ENCODE measurements around the gene MMP20. TPM values are rescaled to one million over a fixed set of nuclear protein-coding genes. Genes with fewer than 3 reads are reported as not detected.

The MMP20 gene
- total RNA-seq, 1 donor from 2014 or later: not detected

DNA sequence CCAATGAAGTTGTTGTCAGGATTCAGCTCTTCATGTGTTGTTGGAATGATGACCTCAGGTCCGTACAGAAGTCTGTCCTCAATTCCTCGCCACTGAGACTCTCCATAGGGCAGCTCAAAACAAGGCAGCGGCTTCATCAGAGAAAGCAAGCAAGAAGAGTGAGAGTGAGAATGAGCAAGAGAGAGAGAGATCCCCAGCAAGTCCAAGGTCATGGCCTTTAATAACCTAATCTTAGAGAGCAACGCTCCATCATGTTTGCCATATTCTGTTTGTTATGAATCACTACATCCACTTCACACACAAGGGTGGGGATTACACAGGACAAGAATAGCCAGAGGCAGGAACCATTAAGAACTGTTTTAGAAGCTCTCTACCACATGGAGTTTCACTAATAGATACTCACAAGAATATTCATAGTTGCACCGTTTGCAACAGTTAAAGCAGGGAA is 71.3 kb downstream of the MMP20 start:
- peaks cover 25% of the 10 kb centered on the region for H3K4me1 Mint-ChIP-seq (ENCODE audit: low read depth, unreplicated experiment)
- no peak overlapping the region for H3K27ac ChIP-seq (ENCODE audit: low read depth, low read length)
- FAIRE-seq: no peak
- H2AFZ ChIP-seq (ENCODE audit: low read depth, low read length): no peak overlapping the region
- no peak overlapping the region for H3K27ac Mint-ChIP-seq (ENCODE audit: unreplicated experiment)
- no peak overlapping the region for H3K4me2 ChIP-seq (ENCODE audit: low read length)
- H3K27me3 ChIP-seq (ENCODE audit: insufficient read depth, low read length): no peaks in the 10 kb centered on the region
- no peak for DNase-seq (ENCODE audit: low read depth)
- H3K79me2 ChIP-seq (ENCODE audit: insufficient read depth, low read length): no peaks in the 10 kb centered on the region
- no peaks in the 10 kb centered on the region for H3K27me3 Mint-ChIP-seq (ENCODE audit: low read depth, unreplicated experiment)
- no peaks in the 10 kb centered on the region for H3K36me3 Mint-ChIP-seq (ENCODE audit: low read depth, unreplicated experiment)
- peaks cover 13% of the 10 kb centered on the region for H3K4me1 ChIP-seq (ENCODE audit: insufficient read depth, low read length)
- H3K9ac ChIP-seq (ENCODE audit: low read length): no peak overlapping the region
- no peaks in the 10 kb centered on the region for H3K36me3 ChIP-seq (ENCODE audit: insufficient read depth, low read length)
- H4K20me1 ChIP-seq (ENCODE audit: insufficient read depth, low read length): no peaks in the 10 kb centered on the region
- no peaks in the 10 kb centered on the region for H3K9me3 Mint-ChIP-seq (ENCODE audit: unreplicated experiment)
- H3K4me3 ChIP-seq (ENCODE audit: insufficient read depth, low read depth, low read length): no peak overlapping the region
- no peak overlapping the region for H3K4me3 Mint-ChIP-seq (ENCODE audit: unreplicated experiment)
- no peaks in the 10 kb centered on the region for H3K9me3 ChIP-seq (ENCODE audit: insufficient read depth, low read depth, low read length)
- no peak for TF ChIP-seq EZH2 (IDR thresholded peaks at IDR 0.05; ENCODE audit: insufficient read depth, low read length)
- TF ChIP-seq, protein P1, sequence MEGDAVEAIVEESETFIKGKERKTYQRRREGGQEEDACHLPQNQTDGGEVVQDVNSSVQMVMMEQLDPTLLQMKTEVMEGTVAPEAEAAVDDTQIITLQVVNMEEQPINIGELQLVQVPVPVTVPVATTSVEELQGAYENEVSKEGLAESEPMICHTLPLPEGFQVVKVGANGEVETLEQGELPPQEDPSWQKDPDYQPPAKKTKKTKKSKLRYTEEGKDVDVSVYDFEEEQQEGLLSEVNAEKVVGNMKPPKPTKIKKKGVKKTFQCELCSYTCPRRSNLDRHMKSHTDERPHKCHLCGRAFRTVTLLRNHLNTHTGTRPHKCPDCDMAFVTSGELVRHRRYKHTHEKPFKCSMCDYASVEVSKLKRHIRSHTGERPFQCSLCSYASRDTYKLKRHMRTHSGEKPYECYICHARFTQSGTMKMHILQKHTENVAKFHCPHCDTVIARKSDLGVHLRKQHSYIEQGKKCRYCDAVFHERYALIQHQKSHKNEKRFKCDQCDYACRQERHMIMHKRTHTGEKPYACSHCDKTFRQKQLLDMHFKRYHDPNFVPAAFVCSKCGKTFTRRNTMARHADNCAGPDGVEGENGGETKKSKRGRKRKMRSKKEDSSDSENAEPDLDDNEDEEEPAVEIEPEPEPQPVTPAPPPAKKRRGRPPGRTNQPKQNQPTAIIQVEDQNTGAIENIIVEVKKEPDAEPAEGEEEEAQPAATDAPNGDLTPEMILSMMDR (IDR thresholded peaks at IDR 0.05; ENCODE audit: insufficient read depth, low read depth, low read length): no peak

DNA sequence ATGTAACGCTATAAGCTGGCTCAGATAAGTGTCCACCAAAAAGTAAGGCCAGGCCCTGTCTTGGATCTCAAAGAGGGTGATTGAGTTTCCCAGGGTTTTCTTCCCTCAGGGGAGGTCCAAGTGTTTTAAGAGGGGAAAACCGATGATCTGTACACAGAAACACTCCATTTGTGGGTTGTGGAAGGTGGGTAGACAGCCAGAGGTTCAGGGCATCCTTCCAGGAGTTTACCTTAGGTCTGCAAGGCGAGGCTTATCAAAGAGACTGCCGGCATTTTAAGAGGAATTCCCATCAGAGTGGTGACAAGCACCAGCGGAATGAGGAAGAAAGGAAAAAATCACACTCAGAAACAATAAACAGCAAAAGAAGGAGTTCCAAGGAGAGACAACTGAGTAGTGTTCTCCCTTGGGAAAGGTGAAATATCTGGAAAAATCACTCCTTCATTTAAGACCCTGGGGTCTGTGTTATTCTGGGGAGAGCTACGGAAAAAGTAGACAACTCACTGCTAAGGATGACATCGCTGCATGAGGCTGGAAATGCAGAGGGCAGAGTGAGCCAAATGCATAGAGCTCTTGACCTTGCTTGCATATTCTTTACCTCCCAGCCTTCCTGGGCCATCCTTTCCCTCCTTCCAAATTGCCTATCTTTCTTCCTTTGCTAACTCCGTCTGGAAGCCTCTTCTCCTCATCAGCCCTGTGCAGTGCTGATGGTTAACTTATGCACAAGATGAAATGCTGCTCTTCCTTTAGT is 72.5 kb downstream of the MMP20 start:
- H4K20me1 ChIP-seq (ENCODE audit: insufficient read depth, low read length): no peaks in the 10 kb centered on the region
- peak overlapping the region; percentile 53 for H3K9ac ChIP-seq (ENCODE audit: low read length)
- H3K9me3 ChIP-seq (ENCODE audit: insufficient read depth, low read depth, low read length): no peaks in the 10 kb centered on the region
- H3K27me3 Mint-ChIP-seq (ENCODE audit: low read depth, unreplicated experiment): no peaks in the 10 kb centered on the region
- peak overlapping the region; percentile 76 for H3K27ac ChIP-seq (ENCODE audit: low read depth, low read length)
- no peak overlapping the region for H3K4me3 ChIP-seq (ENCODE audit: insufficient read depth, low read depth, low read length)
- FAIRE-seq (no peak), DNase-seq (ENCODE audit: low read depth) (peak; percentile 94)
- H2AFZ ChIP-seq (ENCODE audit: low read depth, low read length): peak overlapping the region; percentile 49
- no peaks in the 10 kb centered on the region for H3K27me3 ChIP-seq (ENCODE audit: insufficient read depth, low read length)
- H3K4me3 Mint-ChIP-seq (ENCODE audit: unreplicated experiment): no peak overlapping the region
- peak overlapping the region; percentile 58 for H3K27ac Mint-ChIP-seq (ENCODE audit: unreplicated experiment)
- H3K4me2 ChIP-seq (ENCODE audit: low read length): peak overlapping the region; percentile 55
- H3K36me3 Mint-ChIP-seq (ENCODE audit: low read depth, unreplicated experiment): no peaks in the 10 kb centered on the region
- TF ChIP-seq, protein P1 (IDR thresholded peaks at IDR 0.05; ENCODE audit: insufficient read depth, low read depth, low read length): no peak
- no peak for TF ChIP-seq EZH2 (IDR thresholded peaks at IDR 0.05; ENCODE audit: insufficient read depth, low read length)
- H3K9me3 Mint-ChIP-seq (ENCODE audit: unreplicated experiment): no peaks in the 10 kb centered on the region
- H3K4me1 Mint-ChIP-seq (ENCODE audit: low read depth, unreplicated experiment): peaks cover 25% of the 10 kb centered on the region
- H3K4me1 ChIP-seq (ENCODE audit: insufficient read depth, low read length): peaks cover 13% of the 10 kb centered on the region
- H3K79me2 ChIP-seq (ENCODE audit: insufficient read depth, low read length): no peaks in the 10 kb centered on the region
- H3K36me3 ChIP-seq (ENCODE audit: insufficient read depth, low read length): no peaks in the 10 kb centered on the region

DNA sequence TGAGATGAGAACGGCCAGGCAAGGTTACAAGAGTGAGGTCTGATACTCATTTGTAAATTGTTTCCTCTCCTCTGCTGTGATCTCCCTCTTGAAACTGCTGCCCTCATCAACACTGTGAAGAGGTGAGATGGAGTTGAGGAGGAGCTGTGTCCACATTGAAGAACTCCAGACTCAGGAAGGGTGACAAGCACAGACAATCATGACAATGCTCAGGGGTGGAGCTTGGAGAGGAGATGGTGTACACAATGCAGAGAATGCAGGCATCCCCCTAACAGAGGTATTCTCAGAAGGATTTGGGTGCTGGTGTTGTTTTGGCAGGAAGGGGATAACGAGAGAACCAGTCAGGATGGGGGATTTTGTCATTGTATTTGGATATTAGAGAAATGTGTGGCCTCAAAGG is 73.1 kb downstream of the MMP20 start:
- H3K4me3 Mint-ChIP-seq (ENCODE audit: unreplicated experiment): no peak overlapping the region
- DNase-seq (ENCODE audit: low read depth) (no peak), FAIRE-seq (no peak)
- Histone ChIP-seq H3K27me3 (ENCODE audit: insufficient read depth, low read length) (no peaks in the 10 kb centered on the region), H3K9ac (ENCODE audit: low read length) (peak overlapping the region; percentile 53), H3K36me3 (ENCODE audit: insufficient read depth, low read length) (no peaks in the 10 kb centered on the region), H2AFZ (ENCODE audit: low read depth, low read length) (peak overlapping the region; percentile 49), H3K4me2 (ENCODE audit: low read length) (peak overlapping the region; percentile 55), H3K27ac (ENCODE audit: low read depth, low read length) (peak overlapping the region; percentile 76), H3K4me3 (ENCODE audit: insufficient read depth, low read depth, low read length) (no peak overlapping the region), H3K9me3 (ENCODE audit: insufficient read depth, low read depth, low read length) (no peaks in the 10 kb centered on the region), H3K79me2 (ENCODE audit: insufficient read depth, low read length) (no peaks in the 10 kb centered on the region), H4K20me1 (ENCODE audit: insufficient read depth, low read length) (no peaks in the 10 kb centered on the region), H3K4me1 (ENCODE audit: insufficient read depth, low read length) (peaks cover 13% of the 10 kb centered on the region)
- H3K9me3 Mint-ChIP-seq (ENCODE audit: unreplicated experiment): no peaks in the 10 kb centered on the region
- H3K36me3 Mint-ChIP-seq (ENCODE audit: low read depth, unreplicated experiment): no peaks in the 10 kb centered on the region
- H3K27me3 Mint-ChIP-seq (ENCODE audit: low read depth, unreplicated experiment): no peaks in the 10 kb centered on the region
- TF ChIP-seq, protein P1 (IDR thresholded peaks at IDR 0.05; ENCODE audit: insufficient read depth, low read depth, low read length): no peak
- no peak for TF ChIP-seq EZH2 (IDR thresholded peaks at IDR 0.05; ENCODE audit: insufficient read depth, low read length)
- peak overlapping the region; percentile 58 for H3K27ac Mint-ChIP-seq (ENCODE audit: unreplicated experiment)
- H3K4me1 Mint-ChIP-seq (ENCODE audit: low read depth, unreplicated experiment): peaks cover 25% of the 10 kb centered on the region

Data from astrocyte (in vitro differentiated cells and primary cell).